GM18508 (cell line): ENCODE data around the gene MAN1C1.

ENCODE experiments used
- ATAC-seq: cut with Tn5 transposase; IDR thresholded peaks from one replicate; pipeline ENCODE4 v1.9.1; 2021; ENCODE audit warnings: moderate number of reproducible peaks; ENCODE audit not compliant: insufficient read depth, unreplicated experiment

The MAN1C1 gene

DNA sequence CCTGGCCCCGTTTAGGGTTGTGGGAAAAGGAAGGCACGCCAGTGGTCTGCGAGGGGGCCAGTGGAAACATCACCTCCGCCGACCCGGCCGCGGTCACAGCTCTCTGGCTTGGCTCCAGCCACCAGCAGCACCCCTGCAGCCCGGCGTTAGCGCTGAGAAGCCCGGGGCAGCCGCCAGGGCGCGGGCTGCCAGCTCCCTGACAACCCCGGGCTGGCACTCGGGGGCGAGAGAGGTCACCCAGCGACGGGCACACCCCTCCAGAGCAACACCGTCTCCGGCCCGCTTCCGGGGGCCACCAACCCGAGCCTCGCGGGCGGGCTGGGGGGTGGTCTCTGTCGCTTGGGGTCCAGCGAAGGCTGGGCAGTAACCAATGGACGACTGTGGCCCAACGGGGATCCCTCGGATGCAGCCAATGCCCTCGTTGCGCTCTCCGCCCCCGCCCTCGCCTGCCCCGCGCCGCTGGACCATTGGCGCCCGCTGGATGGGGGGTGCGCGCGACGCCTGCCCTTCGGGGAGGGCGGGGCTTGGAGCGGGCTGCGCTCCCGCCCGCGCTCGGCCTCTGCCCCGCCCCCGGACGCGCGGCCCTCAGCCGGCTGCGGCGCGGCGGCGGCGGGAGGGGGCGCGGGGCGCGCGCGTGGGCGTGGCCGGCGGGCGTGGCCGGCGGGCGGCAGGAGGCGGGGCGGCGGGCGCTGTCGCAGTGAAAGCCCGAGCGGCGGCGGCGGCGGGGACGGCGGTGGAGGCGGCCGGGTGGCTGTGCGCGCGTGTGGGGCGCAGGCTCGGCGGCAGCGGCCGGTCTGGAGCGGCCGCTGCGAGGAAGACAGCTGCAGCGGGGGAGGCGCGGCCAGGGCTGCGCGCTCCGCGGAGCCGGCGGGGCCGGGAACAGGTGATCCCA is at the start of gene MAN1C1:
MAN1C1 (plus strand) TSS at position 697 of the 892 bp plus-strand sequence. CDS start 1,007 bp downstream, outside the sequence.
- no peak for ATAC-seq

GRCh38 chr1:25567710-25568089 is 48.9 kb upstream of the MAN1C1 start:
- no peak for ATAC-seq

GRCh38 chr1:25568090-25568833 is 48.3 kb upstream of the MAN1C1 start:
- ATAC-seq = no peak

DNA sequence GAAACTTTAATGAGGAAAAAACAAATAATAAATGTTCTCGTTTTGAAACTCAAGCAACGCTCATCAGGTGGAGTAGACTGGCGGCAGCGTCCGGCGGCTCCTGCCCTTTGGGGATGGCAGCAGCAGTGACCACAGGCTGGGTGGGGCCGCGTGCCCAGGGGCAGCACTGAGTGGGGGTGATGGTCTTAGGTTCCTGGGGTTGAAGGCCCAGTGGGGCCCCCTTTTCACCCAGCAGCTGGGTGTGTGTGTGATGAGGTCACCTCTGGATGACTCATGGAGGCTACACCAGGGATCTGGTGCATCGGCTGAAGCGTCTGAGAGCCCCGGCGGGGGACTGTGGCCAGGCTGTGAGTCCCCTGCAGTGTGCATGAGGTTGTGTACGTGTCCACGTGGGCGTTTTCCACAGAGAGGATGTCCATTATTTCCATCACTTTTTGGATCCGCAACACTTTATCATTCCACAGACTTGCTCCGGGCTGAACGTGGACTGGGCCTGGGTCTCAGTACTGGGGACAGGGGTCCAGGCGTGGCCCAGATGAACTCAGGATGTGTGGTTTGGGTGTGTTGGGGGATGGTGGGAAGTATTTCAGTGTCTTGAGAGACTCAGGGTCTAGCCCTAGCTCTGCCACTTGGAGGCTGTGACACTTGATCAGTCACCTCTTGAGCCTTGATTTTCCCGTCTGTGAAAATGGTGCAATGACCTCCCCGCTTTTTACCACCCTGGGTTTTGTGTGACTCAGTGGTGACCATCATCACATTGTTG is 47.6 kb upstream of the MAN1C1 start:
- ATAC-seq = no peak

- no peak for ATAC-seq
These were observed 46.8 kb upstream of the MAN1C1 start for GRCh38 chr1:25569597-25570396.

DNA sequence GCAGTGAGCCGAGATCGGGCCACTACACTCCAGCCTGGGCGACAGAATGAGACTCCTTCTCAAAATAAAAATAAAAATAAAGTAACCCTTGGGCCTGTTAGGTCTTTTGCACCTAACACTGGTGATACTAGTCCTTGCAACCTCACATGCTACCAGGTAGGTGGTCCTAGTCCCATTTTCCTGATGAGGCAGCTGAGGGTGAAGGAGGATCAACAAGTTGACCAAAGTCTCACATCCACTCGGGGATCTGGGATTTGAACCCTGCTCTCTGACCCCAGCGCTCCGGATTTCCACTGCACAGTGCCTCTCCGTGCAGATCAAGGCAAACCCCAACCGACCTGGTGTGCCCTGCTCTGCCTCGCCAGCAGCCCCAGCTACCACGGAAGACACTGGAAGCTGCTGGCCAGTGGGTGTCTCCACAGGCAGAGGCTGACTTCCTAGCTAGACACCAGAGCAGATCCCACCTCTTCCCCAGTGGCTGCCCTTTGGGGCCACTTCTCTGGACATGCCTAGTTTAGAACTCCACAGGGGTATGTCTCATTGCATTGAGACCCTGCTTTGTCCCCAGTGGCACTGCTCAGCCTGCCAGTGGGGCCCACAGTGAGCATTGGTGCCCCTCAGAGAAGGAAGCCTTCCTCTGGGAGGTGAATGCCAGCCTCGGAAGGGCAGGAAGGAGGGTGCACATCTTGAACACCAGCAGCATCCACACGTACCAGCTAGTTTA is 45.6 kb upstream of the MAN1C1 start:
- ATAC-seq = no peak

GRCh38 chr1:25571522-25571970 is 45.0 kb upstream of the MAN1C1 start:
- ATAC-seq = no peak

GRCh38 chr1:25572107-25572506 is 44.5 kb upstream of the MAN1C1 start:
- ATAC-seq = no peak

GRCh38 chr1:25572708-25573590 is 43.6 kb upstream of the MAN1C1 start:
- ATAC-seq = no peak

- ATAC-seq = no peak
These were observed 43.0 kb upstream of the MAN1C1 start for GRCh38 chr1:25573591-25573930.

GRCh38 chr1:25573961-25574360 is 42.6 kb upstream of the MAN1C1 start:
- ATAC-seq = no peak

GRCh38 chr1:25575191-25575590 is 41.4 kb upstream of the MAN1C1 start:
- ATAC-seq = no peak

- no peak for ATAC-seq
These were observed 40.0 kb upstream of the MAN1C1 start for GRCh38 chr1:25576459-25577133.

GRCh38 chr1:25577134-25577920 is 39.3 kb upstream of the MAN1C1 start:
- ATAC-seq = no peak

GRCh38 chr1:25579292-25580252 is 37.0 kb upstream of the MAN1C1 start:
- no peak for ATAC-seq

- ATAC-seq = no peak
These were observed 35.7 kb upstream of the MAN1C1 start for GRCh38 chr1:25580927-25581326.
